Measurements from ENCODE around the gene IL1RL2.

Gene IL1RL2

GRCh38 chr2:102186791-102187495, at the start of gene IL1RL2:
Gene IL1RL2, plus strand, starts transcription at chr2:102187023. Its CDS starts 845 bp downstream, at chr2:102187868.
- DNase-seq = no peak

GRCh38 chr2:102137138-102137537, 49.7 kb upstream of the IL1RL2 start:
- DNase-seq = no peak

- no peak for DNase-seq
Measured at GRCh38 chr2:102138331-102138730, 48.5 kb upstream of the IL1RL2 start.

GRCh38 chr2:102139851-102140250, 47.0 kb upstream of the IL1RL2 start:
- no peak for DNase-seq

- no peak for DNase-seq
Measured at GRCh38 chr2:102140377-102140776, 46.4 kb upstream of the IL1RL2 start.

GRCh38 chr2:102141011-102141943, 45.5 kb upstream of the IL1RL2 start:
- no peak for DNase-seq

- no peak for DNase-seq
Measured at GRCh38 chr2:102141970-102142828, 44.6 kb upstream of the IL1RL2 start, which contains the start of gene IL1R1. Gene IL1R1, plus strand, starts transcription at chr2:102142746. Its CDS starts 14,979 bp downstream, at chr2:102157725.

GRCh38 chr2:102142829-102143449, 43.9 kb upstream of the IL1RL2 start:
- no peak for DNase-seq

GRCh38 chr2:102143450-102143985, 43.3 kb upstream of the IL1RL2 start:
- DNase-seq = no peak

GRCh38 chr2:102144128-102144527, 42.7 kb upstream of the IL1RL2 start:
- DNase-seq = no peak

- no peak for DNase-seq
Measured at GRCh38 chr2:102145107-102145506, 41.7 kb upstream of the IL1RL2 start.

- no peak for DNase-seq
Measured at GRCh38 chr2:102145934-102146333, 40.9 kb upstream of the IL1RL2 start.

GRCh38 chr2:102147935-102148334, 38.9 kb upstream of the IL1RL2 start:
- DNase-seq = no peak

- no peak for DNase-seq
Measured at GRCh38 chr2:102149243-102149642, 37.6 kb upstream of the IL1RL2 start.

- DNase-seq = no peak
Measured at GRCh38 chr2:102149644-102150455, 37.0 kb upstream of the IL1RL2 start.

GRCh38 chr2:102154364-102154763, 32.5 kb upstream of the IL1RL2 start:
- no peak for DNase-seq

- no peak for DNase-seq
Measured at GRCh38 chr2:102154946-102155702, 31.7 kb upstream of the IL1RL2 start.

- no peak for DNase-seq
Measured at GRCh38 chr2:102155703-102156515, 30.9 kb upstream of the IL1RL2 start.

- no peak for DNase-seq
Measured at GRCh38 chr2:102158011-102158755, 28.6 kb upstream of the IL1RL2 start.

Data from cortex of kidney (tissue), 1 donor.